Stimulated activated CD4-positive, alpha-beta T cell treated with anti-CD3 and anti-CD28 coated beads, Interleukin-2, amount 100 ng/mL, for 24 hours (primary cell): ENCODE measurements around the gene ACIN1.
A peak's percentile ranks its signal among the peaks of the same experiment; 100 is the strongest.

Source experiments
- DNase-seq, 2 donors: peaks; one replicate each; pipeline ENCODE4 v3.0.0-alpha.2; 2020

ACIN1 gene, protein sequence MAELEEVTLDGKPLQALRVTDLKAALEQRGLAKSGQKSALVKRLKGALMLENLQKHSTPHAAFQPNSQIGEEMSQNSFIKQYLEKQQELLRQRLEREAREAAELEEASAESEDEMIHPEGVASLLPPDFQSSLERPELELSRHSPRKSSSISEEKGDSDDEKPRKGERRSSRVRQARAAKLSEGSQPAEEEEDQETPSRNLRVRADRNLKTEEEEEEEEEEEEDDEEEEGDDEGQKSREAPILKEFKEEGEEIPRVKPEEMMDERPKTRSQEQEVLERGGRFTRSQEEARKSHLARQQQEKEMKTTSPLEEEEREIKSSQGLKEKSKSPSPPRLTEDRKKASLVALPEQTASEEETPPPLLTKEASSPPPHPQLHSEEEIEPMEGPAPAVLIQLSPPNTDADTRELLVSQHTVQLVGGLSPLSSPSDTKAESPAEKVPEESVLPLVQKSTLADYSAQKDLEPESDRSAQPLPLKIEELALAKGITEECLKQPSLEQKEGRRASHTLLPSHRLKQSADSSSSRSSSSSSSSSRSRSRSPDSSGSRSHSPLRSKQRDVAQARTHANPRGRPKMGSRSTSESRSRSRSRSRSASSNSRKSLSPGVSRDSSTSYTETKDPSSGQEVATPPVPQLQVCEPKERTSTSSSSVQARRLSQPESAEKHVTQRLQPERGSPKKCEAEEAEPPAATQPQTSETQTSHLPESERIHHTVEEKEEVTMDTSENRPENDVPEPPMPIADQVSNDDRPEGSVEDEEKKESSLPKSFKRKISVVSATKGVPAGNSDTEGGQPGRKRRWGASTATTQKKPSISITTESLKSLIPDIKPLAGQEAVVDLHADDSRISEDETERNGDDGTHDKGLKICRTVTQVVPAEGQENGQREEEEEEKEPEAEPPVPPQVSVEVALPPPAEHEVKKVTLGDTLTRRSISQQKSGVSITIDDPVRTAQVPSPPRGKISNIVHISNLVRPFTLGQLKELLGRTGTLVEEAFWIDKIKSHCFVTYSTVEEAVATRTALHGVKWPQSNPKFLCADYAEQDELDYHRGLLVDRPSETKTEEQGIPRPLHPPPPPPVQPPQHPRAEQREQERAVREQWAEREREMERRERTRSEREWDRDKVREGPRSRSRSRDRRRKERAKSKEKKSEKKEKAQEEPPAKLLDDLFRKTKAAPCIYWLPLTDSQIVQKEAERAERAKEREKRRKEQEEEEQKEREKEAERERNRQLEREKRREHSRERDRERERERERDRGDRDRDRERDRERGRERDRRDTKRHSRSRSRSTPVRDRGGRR

DNA sequence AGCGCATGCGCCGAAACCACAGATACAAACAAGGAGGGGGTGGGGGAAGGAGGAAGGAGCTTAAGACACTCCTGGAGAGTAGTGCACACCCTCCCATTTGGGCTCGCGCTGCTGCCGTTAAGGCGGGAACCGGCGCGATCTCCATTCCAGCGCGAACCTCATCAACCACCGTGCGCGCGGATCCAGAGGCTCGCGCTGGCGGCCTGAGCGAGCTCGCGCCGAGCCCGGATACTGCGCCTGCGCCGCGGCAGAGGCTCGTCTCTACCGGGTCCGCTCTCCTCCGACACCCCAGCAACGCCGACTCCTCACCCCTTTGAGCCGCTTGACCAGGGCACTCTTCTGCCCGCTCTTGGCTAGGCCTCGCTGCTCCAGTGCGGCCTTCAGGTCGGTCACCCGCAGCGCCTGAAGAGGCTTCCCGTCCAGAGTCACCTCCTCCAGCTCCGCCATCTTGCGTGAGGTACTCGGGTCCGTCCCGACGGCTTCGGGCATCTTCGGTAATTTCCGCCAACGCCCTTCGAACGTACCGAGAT lies at the start of gene ACIN1:
TSS of gene ACIN1 (minus strand) at position 471 of the 530 bp plus-strand sequence. CDS start at position 447, 24 bp downstream.
- DNase-seq: peak; percentile 76 to 100

DNA sequence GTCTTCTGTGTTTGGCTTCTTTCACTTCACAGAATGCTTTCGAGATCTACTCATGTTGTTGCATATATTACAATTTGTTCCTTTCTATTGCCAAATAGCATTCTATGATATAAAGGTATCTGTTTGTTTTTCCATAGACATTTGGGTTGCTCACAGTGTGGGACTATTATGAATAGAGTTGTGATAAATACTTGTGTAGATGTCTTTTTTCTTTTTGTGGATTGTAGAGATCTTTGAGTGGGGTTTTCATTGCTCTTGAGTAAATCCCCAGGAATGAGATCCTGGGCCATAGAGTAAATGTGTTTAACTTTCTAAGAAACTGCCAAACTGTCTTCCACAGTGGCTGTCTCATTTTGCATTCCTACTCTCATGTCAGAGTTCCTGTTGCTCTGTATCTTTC lies 49.0 kb upstream of the ACIN1 start:
- no peak for DNase-seq

DNA sequence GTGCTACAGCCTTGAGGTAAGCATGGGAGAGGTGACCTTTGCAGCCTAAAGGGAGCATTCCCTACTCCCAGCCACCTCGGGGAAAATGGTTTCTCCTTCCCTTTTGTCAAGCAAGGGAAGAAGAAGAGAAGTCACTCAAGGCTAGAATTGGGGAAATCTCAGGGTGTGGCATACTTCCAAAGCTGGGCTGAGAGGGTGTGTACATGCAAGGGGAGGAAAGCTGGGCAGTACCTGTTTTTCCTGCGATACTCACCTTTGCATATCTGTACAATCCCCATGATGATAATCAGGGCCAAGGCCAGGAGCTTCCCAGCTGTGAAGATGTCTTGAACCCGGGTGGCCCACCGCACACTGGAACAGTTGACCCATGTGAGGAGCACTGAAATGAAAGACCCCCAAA lies 47.9 kb upstream of the ACIN1 start:
- no peak for DNase-seq

DNA sequence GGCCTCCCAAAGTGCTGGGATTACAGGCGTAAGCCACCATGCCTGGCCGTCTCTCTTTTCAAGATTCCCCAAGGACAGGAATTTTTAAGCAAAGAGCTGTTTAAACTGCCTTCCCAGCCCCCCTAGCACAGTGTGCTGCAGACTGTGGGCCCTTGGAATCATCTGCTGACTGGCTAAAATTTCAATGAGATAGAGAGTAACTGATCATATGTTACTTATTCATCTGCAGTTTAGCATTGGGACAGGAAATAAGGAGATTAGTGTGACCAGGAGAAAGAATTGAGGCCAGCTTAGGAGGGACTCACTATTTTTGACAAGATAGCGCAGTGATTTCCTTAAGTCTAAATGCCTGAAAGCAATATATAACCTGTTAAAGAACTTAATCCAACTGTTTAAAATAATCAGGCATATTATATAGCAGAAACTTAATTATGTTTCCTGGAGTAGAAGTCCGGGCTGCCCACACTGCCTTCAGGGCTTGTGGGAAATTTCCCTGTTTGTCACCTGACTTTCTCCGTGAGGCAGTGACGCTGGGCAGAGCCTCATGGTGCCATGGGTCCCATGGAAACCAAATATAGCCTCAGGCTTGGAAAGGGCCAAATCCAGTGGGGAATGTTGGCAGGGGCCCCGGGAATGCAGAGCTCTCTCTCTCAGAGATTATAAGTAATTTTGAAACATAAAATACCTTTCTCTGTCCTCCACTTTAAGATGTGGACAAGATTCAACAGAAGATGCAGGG lies 46.9 kb upstream of the ACIN1 start:
- no peak for DNase-seq

DNA sequence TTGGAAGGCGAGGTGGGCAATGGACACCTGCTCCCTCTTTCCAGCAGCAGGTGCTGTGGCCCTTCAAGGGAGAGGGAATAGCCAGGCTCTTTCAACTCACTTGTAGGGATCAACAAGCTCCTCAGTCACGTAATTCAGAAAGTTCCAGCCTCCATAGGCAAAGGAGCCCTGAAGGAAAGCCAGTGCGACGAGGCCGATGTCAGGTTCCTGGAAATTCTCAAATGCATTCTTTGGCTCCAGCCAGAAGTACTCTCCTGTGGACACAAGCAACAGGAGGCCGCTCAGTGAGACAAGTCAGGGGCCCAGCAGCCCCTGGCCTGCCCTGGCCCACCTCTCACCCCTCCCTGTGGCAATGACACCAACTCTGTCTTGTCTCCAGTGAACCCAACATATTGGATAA lies 45.4 kb upstream of the ACIN1 start:
- no peak for DNase-seq

DNA sequence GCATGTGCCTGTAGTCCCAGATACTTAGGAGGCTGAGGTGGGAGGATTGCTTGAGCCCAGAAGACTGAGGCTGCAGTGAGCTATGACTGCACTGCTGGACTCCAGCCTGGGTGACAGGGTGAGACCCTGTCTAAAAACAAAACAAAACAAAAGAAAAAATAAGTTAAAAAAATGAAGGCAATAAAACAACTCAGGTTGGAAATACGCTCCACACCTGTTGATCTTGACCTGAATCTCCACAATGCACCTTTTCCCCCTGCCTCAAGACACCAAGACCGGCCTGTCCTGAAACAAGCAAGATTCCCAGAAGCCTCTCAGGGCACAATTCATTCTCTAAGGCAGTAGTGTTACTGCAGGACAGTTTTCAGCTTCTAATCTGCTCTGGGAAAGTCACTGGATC lies 44.9 kb upstream of the ACIN1 start:
- DNase-seq: no peak

DNA sequence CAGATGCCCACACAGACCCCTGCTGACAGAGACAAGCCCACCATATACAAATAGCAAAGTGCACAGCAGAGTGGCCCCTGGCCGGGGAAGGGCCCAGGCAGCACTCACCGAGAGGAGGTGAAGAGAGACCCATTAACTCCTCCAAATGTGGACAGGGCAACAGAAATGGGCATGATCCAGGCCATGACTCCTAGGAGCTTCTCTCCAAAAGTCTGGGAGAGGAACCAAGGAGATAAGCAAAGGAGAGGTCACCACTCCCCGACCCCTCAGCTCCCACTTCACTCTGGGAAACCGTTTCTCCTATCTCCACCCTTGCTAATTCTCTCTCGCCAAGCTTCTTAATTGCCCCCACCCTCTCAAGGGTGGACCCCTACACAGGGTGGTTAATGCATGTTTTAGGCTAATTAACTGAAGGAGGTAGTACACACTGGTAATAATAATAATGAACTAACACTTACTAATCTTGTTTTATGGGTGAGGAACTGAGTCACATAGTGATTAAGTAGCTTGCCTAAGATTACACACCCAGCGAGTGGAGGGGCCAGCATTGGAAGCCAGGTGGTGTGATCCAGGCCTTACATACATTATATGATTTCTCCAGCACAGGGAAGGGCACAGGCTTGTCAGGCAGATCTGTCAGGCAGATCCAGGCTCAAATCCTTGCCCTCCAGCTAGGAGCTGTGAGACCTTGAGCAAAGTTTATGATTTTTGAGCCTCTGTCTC lies 43.0 kb upstream of the ACIN1 start:
- no peak for DNase-seq

DNA sequence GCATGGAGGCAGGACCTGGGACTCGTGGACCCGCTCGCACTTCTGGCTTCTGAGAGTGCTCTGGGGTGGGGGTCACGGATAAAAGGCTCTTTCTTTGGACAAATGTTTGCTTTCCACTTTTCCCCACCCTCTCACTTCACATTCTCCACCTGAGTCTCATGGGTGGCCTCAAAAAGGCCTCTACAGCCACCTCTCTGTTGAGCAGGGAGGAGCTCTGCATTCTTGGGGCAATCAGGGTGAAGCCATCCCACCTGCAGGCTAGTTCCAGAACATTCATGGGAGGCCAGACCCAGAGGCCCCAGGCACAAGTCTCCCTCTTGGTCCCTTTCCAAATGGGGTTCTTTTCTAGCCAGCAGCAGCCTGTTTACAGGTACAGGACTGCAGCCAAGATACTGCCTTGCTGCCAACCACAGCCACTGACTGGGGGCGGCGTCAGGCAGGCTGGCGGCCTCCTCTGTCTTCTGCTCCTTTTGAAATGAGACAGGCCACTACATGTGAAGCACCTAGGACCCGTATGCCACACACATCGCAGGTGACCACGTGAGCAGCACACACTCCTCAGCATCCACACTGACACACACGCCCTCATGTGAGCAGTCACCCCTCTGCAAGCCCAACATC lies 42.4 kb upstream of the ACIN1 start:
- no peak for DNase-seq

DNA sequence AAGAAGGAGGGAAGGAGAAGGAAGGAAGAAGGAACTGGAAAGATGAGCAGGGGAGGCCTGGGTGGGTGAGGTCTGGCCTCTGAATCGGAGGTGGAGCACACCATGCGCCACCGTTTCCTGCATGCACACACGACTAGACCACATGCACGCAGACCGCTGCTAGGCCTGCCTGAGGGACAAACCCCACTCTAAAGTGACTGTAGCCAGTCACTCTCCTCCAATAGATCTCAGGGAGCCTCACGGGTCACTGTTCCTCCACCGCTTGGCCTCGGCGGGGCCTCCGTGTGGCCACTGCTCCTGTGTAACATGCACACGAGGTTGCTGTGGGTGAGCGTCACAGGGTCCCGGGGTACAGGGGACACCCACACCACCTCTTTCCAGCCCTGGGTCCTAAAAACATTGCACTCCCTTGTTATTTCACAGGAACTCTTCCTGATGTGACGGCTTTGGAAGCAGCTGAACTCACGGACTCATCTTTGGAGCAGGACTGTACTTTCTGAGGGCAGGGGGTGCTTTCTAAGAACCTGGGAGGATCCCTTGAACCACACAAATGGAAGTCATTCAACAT lies 41.7 kb upstream of the ACIN1 start:
- DNase-seq: no peak

DNA sequence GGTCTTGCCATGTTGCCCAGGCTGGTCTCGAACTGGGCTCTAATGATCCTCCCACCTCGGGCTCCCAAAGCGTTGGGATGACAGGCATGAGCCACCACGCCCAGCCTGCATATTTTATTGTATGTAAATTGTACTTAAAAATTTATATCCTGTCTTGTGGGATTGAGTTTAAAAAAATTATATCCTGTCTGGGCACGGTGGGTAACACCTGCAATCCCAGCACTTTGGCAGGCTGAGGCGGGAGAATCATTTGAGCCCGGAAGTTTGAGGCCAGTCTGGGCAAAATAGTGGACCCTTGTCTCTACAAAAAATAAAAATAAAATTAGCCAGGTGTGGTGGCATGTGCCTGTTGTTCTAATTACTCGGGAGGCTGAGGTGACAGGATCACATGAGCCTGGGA lies 38.0 kb upstream of the ACIN1 start:
- DNase-seq: no peak

DNA sequence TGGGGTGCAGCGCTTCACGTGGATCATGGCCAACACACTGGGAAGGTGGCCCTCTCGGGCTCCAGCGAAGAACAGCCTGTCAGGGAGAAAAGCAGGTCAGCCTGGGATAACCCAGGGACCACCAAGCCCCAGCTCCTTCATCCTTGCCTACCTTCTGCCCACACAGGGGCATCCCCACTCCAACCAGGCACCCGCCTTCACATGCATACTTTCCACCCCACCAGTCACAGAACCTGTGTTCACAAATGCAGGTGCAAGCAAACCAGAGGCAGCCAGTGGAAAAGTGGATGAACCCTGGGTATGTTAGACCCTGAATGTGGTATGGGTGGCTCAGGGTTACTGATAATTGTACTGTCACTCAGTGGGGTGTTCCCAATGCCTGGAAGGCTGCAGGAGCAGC lies 36.5 kb upstream of the ACIN1 start:
- no peak for DNase-seq

DNA sequence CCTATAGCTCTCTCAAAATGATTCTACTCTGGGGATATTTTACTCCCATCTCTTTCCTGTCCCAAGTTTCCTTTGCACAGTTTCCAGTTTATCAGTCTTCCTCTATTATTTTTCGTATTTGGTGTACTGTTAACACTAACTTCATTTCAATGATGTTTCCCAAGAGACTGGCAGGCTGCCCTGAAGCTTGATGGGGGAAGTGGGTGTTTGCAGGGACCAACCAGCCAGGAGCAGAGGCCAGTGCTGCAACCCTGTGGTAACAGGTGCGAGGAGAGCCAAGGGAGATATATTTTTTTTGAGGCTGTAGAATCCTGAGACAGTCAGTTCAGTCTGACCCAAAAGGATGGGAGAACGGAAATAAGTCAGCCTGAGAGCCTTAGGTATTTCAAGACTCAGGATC lies 35.9 kb upstream of the ACIN1 start:
- DNase-seq: no peak

DNA sequence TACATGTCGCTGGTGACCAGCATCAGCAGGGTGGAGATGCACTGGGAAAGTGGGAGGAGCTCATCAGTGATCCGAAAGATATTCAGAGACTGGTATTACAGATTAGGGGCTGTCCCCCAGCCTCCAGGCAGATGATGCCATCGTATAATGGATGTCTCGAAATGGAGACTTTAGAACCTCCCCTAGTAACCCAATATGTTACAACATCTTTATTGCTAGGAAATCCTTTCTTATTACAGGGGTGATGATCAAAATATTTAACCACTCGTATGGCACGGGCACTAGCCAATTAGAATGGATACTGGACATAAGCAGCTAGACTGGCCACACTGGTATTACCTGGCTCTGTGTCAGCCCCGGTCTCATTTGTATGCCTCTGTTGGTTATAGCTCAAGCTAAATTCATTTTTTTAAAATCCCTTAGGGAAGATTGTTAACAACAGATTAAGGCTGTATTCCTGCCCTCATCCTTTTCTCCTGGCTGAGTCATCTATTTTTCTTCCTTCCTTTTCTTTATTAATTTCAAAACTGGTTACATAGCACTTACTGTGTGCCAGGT lies 34.9 kb upstream of the ACIN1 start:
- no peak for DNase-seq

DNA sequence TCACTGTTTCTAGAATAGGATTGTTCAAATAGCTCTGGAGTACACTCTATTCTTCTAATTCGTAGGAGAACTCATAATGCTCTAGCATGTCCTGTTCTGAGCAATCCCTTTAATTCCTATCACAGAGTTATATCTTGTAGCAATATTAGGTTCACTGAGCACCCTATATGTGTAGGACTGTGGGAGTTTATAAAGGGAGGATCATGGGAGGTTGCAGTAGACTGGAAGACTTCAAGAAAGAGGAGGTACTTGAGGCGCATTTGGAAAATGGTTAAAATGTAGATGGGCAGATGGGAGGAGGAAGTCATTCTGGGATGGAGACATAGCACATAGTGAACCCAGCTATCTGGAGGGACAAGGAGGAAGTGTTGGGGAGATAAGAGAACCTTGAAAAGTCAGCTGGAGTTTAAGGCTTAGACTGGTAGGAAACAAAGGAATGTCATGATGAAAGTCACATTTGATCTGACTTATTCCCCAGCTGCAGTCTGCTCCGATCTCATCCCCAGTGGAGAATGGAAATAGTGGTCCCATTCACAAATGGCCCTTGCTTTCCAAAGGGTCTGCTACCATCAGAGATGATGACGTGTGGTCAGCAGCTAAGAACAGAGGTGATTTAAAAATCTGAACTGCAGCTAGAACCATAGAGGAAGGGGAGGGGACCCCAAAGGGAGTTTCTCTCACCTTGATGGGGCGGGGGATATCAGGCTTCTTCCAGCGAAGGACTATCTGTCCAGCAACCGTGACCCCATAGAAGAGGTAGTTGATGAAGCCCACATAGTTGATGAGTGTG lies 34.2 kb upstream of the ACIN1 start:
- DNase-seq: no peak

DNA sequence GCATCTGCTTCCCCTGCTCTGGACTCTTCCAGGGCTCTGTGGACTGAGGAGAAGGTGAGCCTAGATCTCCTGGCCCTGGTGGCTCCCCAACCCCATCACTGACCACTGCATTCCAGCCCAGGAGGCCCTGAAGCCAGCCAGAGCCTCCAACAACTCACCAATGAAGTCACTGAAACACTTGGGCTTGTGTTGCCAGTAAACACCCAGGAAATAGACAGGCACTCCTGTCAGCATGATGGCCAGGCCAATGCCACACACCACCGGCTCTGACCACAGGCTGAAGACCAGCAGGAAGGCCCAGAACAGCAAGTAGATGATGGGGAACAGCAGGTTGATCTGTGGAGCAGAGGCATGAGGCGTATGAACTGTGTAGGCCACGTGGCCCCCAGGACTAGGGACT lies 32.9 kb upstream of the ACIN1 start:
- no peak for DNase-seq

DNA sequence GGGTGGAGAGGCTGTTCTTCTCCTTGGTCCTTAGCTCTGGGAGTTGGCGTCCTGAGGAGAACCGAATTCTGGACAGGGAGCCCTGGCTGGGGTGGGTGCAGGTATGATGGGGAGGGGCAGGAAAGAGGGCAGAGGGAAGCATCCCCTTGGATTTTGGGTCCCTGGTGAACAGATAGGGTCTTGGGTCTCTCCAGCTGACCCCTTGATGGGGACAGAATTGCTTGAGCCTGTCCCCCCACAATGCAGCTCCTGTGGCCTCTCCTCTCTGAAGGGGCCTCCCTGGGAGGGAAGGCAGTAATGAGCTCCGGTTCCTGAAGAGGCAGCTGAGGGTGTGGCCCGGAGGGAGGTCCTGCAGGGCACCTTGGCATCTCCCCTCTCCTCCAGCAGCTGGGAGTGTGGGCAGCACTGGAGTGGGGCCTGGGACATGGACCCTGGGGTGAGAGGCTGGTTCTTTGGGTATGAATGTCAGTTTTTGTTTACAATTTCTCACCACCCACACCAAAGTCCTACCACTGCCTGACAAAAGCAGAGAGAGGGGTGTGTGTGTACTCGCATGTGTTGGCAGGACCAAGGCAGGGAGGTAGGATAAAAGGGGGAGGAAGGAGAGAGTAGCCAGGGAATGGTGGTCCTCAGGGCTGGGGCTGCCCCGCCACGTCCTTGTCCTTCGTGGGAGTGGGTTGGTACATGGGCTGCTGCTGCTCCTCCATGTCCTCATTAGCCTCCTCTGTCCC lies 31.8 kb upstream of the ACIN1 start:
- no peak for DNase-seq

DNA sequence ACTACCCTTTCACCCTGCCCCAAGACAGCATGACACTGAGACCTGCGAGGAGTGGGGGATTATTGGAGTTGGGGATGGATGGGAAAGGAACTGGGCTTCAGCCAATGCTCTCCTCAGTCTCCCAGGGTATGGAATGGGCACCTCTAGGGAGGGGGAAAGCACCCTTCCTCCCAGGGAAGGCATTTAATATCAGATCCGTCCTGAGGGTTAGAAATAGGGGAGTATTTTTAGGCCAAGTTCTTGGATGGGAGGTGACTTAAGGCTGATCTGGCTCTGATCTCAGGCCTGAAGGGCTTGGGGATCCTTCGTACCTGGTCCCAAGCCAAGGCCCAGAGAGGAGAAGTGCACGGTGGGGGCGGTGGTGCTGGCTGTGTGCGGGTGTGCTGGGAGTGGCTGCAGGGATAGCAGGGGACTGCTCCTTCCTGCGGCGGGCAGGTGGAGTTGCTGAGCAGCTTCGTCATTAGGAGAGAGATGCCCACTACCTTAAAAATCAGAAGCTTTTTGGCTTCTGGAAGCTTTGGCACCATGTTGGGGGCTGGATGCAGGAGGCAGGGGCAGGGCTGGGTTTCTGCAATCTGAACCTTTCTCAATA lies 31.1 kb upstream of the ACIN1 start:
- DNase-seq: no peak

DNA sequence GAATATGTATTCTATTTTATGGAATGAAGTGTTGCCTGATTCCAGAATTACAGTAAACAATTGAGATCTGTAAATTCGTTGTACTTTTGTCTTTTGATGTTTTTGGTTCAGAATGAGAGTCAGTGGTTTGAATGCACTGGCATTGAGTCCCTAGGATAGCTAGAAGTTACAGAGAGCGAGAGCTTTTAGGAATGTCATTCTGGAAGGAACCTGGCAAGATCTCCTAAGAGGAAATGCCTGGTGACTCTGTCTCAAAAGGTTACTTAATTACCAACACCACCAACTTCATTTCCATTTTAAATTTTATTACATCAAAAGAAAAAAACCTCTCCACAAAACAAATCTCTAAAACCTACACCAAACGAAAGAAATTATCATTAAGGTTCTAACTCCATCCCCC lies 30.1 kb upstream of the ACIN1 start:
- no peak for DNase-seq
